SK-N-SH treated with all-trans-retinoic acid at 6 μM for 48 hours (cell line): ENCODE data around the gene EPOP.

ENCODE experiments used
- CSDC2 ChIP-seq: fragments of 250-450 bp; sonication (Bioruptor Pico); IDR thresholded peaks from 2 replicates; pipeline ENCODE4 v1.5.0; 2020; ENCODE audit warnings: mild to moderate bottlenecking, moderate library complexity
- PATZ1 ChIP-seq: fragments of 250-450 bp; sonication (Bioruptor Pico); IDR thresholded peaks from 2 replicates; pipeline ENCODE4 v1.8.0; 2020; ENCODE audit warnings: mild to moderate bottlenecking, moderate library complexity, borderline replicate concordance
- POU6F1 ChIP-seq: fragments of 250-450 bp; sonication (Bioruptor Pico); IDR thresholded peaks from 2 replicates; pipeline ENCODE4 v1.8.0; 2021; ENCODE audit warnings: low read depth, mild to moderate bottlenecking, moderate library complexity, borderline replicate concordance
- TOX ChIP-seq: fragments of 250-450 bp; sonication (Bioruptor Pico); IDR thresholded peaks from 2 replicates; pipeline ENCODE4 v1.8.0; 2021; ENCODE audit warnings: mild to moderate bottlenecking, moderate library complexity, borderline replicate concordance
- ZFP3 ChIP-seq: fragments of 250-450 bp; sonication (Bioruptor Pico); IDR thresholded peaks from 2 replicates; pipeline ENCODE4 v1.5.0; 2020; ENCODE audit warnings: mild to moderate bottlenecking, moderate library complexity
- ZFP30 ChIP-seq: fragments of 450-650 bp; formaldehyde crosslinking; IDR thresholded peaks from 2 replicates; pipeline ENCODE4 v1.5.0; 2022; ENCODE audit warnings: mild to moderate bottlenecking, moderate library complexity
- ZNF8 ChIP-seq: fragments of 450-650 bp; formaldehyde crosslinking; IDR thresholded peaks from 2 replicates; pipeline ENCODE4 v1.5.0; 2020; ENCODE audit warnings: mild to moderate bottlenecking, moderate library complexity

- no peak for TF ChIP-seq PATZ1 (CRISPR knock-in tag)
- TF ChIP-seq TOX, result no peak
- TF ChIP-seq ZFP30 (CRISPR knock-in tag), result no peak
- no peak for TF ChIP-seq POU6F1 (CRISPR knock-in tag)
- no peak for TF ChIP-seq ZNF8
- no peak for TF ChIP-seq CSDC2 (CRISPR knock-in tag)
- no peak for TF ChIP-seq ZFP3 (CRISPR knock-in tag)
Measured at GRCh38 chr17:38660097-38661025, 14.4 kb downstream of the EPOP start.
